Stomach (tissue), 9 donors: ENCODE measurements around the gene RGS19. TPM values are rescaled to one million over a fixed set of nuclear protein-coding genes. Genes with fewer than 3 reads are reported as not detected.

Experiments used
- DNase-seq, 2 donors: peaks; one replicate each; pipeline versions ENCODE4 v3.0.0 to v3.0.0-alpha.2; 2013 to 2019
- H3K27ac ChIP-seq, 5 donors: fragments of 200-600 bp in 4 of 5; sonication (generic) in 4 of 5; one replicate each; pipeline ENCODE4 v1.5.1; 2013 to 2019; ENCODE audit warnings: mild to moderate bottlenecking in 1 of 5, moderate library complexity in 1 of 5
- H3K27me3 ChIP-seq, 3 donors: fragments of 200-600 bp; sonication (generic); one replicate each; pipeline ENCODE4 v1.5.1; 2017 to 2019; ENCODE audit warnings: mixed run types in 1 of 3
- H3K36me3 ChIP-seq, 4 donors: fragments of 200-600 bp; sonication (generic); 1 replicate in 3 of 4; 2 replicates in 1 of 4; pipeline ENCODE4 v1.5.1; 2016 to 2019
- H3K4me1 ChIP-seq, 4 donors: fragments of 200-600 bp; sonication (generic); one replicate each; pipeline ENCODE4 v1.5.1; 2016 to 2019
- H3K4me3 ChIP-seq, 4 donors: fragments of 200-600 bp; sonication (generic) in 3 of 4; one replicate each; pipeline ENCODE4 v1.5.1; 2016 to 2019; ENCODE audit warnings: mild to moderate bottlenecking in 1 of 4
- H3K9me3 ChIP-seq, 4 donors: fragments of 200-600 bp; sonication (generic); one replicate each; pipeline ENCODE4 v1.5.1; 2016 to 2019
- CTCF ChIP-seq, 7 experiments: fragments of 450-650 bp in 4 of 7; fragments of 200-600 bp in 3 of 7; sonication (generic) in 3 of 7; IDR thresholded peaks; one replicate each; pipeline ENCODE4 v1.5.1; 2016 to 2019; ENCODE audit warnings: antibody characterized with exemption in 7 of 7, control low read depth in 2 of 7, mild to moderate bottlenecking in 1 of 7
- EP300 ChIP-seq: sonication (generic); formaldehyde crosslinking; IDR thresholded peaks from one replicate; pipeline ENCODE4 v1.6.1; 2017; ENCODE audit warnings: antibody characterized with exemption
- POLR2A ChIP-seq, 4 donors: fragments of 450-650 bp; IDR thresholded peaks; one replicate each; pipeline ENCODE4 v1.6.1; 2016; ENCODE audit warnings: antibody characterized with exemption in 4 of 4, control low read depth in 2 of 4, mild to moderate bottlenecking in 1 of 4, moderate library complexity in 1 of 4
- POLR2AphosphoS5 ChIP-seq, 3 donors: sonication (generic); formaldehyde crosslinking; IDR thresholded peaks; one replicate each; pipeline ENCODE4 v1.6.1; 2016; ENCODE audit warnings: antibody characterized with exemption in 3 of 3
- WGBS, 5 donors: extraction: QIAGEN DNeasy Blood & Tissue Kit in 3 of 5; methylation state at CpG; one replicate each; pipeline versions ENCODE4 v1.1.5 to v1.1.7; 2013 to 2018; 5-methylcytosine and 5-hydroxymethylcytosine counted together
- intact Hi-C: fragments of 100-400 bp; cut with DNase I; formaldehyde crosslinking; loops from one replicate; pipeline ENCODE4 v1.15.1; 2023; ENCODE audit warnings: low total_unique reads
- polyA plus RNA-seq, 3 donors: library from polyadenylated mRNA; stranded (reverse); fragments of 200-250 nt; gene quantifications; one replicate each; pipeline ENCODE4 v1.2.3, GENCODE V29; 2013
- total RNA-seq, 5 donors: library from RNA; depleted of rRNA; stranded (reverse); fragments of >200 nt; gene quantifications; one replicate each; pipeline versions ENCODE4 v1.1.0 to v1.2.3, GENCODE V29; 2014 to 2016
- donor health status: healthy with polysubstance abuse.
- donor health status: Bipolar disorder and iron deficiency.
- donor health status: healthy.

RGS19 gene
- total and polyA plus RNA-seq, 8 donors: 3.1 to 17.2 (median 10.1) TPM; not detected in 3

GRCh38 chr20:64055396-64055892 lies 23.9 kb downstream of the RGS19 start:
- no peak for TF ChIP-seq EP300
- TF ChIP-seq POLR2AphosphoS5 (IDR thresholded peaks at IDR 0.05): no peak
- peaks cover 11 to 22% (median 18%) of the 10 kb centered on the region in 4 donors for H3K4me1 ChIP-seq
- H3K27me3 ChIP-seq: peaks cover 2 to 75% (median 47%) of the 10 kb centered on the region in 3 donors
- no peak for DNase-seq
- intact Hi-C loops: no loop called here
- H3K4me3 ChIP-seq: no peak overlapping the region
- H3K9me3 ChIP-seq: no peaks in the 10 kb centered on the region
- peak overlapping the region; percentile 16 to 79 (median 57) for H3K27ac ChIP-seq
- no peaks in the 10 kb centered on the region for H3K36me3 ChIP-seq
- 59 to 84% (median 64%) methylated on average over 2 to 9 of the region's 9 CpGs for WGBS, 5 donors

GRCh38 chr20:64053841-64054661 lies 25.3 kb downstream of the RGS19 start:
- 30 to 40% (median 37%) methylated on average over 14 to 17 of the region's 17 CpGs for WGBS, 5 donors
- Histone ChIP-seq H3K4me1 (peaks cover 17 to 34% (median 26%) of the 10 kb centered on the region in 4 donors), H3K9me3 (no peaks in the 10 kb centered on the region), H3K27ac (peak overlapping the region; percentile 18 to 79 (median 57)), H3K4me3 (no peak overlapping the region), H3K36me3 (no peaks in the 10 kb centered on the region), H3K27me3 (peaks cover 12 to 89% (median 57%) of the 10 kb centered on the region in 3 donors)
- intact Hi-C loops: no loop called here
- peak in 1 of 2 donors; percentile 86 for DNase-seq
- TF ChIP-seq POLR2A (IDR thresholded peaks at IDR 0.05) (no peak), POLR2AphosphoS5 (IDR thresholded peaks at IDR 0.05) (peak in 1 of 3 donors; percentile 9)

GRCh38 chr20:64052987-64053840 lies 26.1 kb downstream of the RGS19 start:
- Histone ChIP-seq H3K4me3 (no peak overlapping the region), H3K9me3 (no peaks in the 10 kb centered on the region), H3K27ac (peak overlapping the region in 4 of 5 donors; percentile 59 to 79 (median 67)), H3K36me3 (no peaks in the 10 kb centered on the region), H3K27me3 (peaks cover 19 to 97% (median 66%) of the 10 kb centered on the region in 3 donors), H3K4me1 (peaks cover 20 to 40% (median 24%) of the 10 kb centered on the region in 4 donors)
- intact Hi-C loops: no loop called here
- DNase-seq: no peak
- 69 to 83% (median 77%) methylated on average over 29 to 33 of the region's 33 CpGs for WGBS, 5 donors
- TF ChIP-seq CTCF (IDR thresholded peaks at IDR 0.05) (no peak), EP300 (no peak), POLR2A (IDR thresholded peaks at IDR 0.05) (no peak), POLR2AphosphoS5 (IDR thresholded peaks at IDR 0.05) (no peak)

- intact Hi-C loops: no loop called here
- no peak for DNase-seq
- Histone ChIP-seq H3K9me3 (no peaks in the 10 kb centered on the region), H3K27me3 (peaks cover 20 to 100% (median 73%) of the 10 kb centered on the region in 3 donors), H3K4me1 (peaks cover 17 to 36% (median 20%) of the 10 kb centered on the region in 4 donors), H3K4me3 (no peak overlapping the region), H3K27ac (peak overlapping the region; percentile 3 to 79 (median 67)), H3K36me3 (no peaks in the 10 kb centered on the region)
- 79 to 84% (median 81%) methylated on average over 10 of the region's 10 CpGs for WGBS, 5 donors
- TF ChIP-seq EP300 (no peak), CTCF (IDR thresholded peaks at IDR 0.05) (no peak), POLR2A (IDR thresholded peaks at IDR 0.05) (no peak), POLR2AphosphoS5 (IDR thresholded peaks at IDR 0.05) (no peak)
Observed at GRCh38 chr20:64052326-64052722, 27.0 kb downstream of the RGS19 start.
